GM18870 (cell line): Measurements from ENCODE around the gene SMIM24.
"Not testable (repeated sequence)": the region's sequence is repeated elsewhere in the genome, so short reads cannot be mapped to it uniquely, and the experiment has no call there.

Experiments
- ATAC-seq: cut with Tn5 transposase; IDR thresholded peaks from one replicate; pipeline ENCODE4 v1.9.1; 2021; ENCODE audit warnings: moderate library complexity; ENCODE audit not compliant: unreplicated experiment

Gene SMIM24

GRCh38 chr19:3440082-3440481, 40.2 kb downstream of the SMIM24 start:
- ATAC-seq, result no peak

- ATAC-seq, result peak; percentile 71
Measured at GRCh38 chr19:3434630-3435553, 45.4 kb downstream of the SMIM24 start.

- ATAC-seq, result no peak
Measured at GRCh38 chr19:3433805-3434540, 46.4 kb downstream of the SMIM24 start.

GRCh38 chr19:3433313-3433712, 47.0 kb downstream of the SMIM24 start:
- no peak for ATAC-seq

GRCh38 chr19:3431760-3432397, 48.4 kb downstream of the SMIM24 start:
- no peak for ATAC-seq

GRCh38 chr19:3430366-3430680, 50.0 kb downstream of the SMIM24 start:
- ATAC-seq, result not testable (repeated sequence)

- no peak for ATAC-seq
Measured at GRCh38 chr19:3426433-3426832, 53.9 kb downstream of the SMIM24 start.
